Ureter (tissue), 1 donor: ENCODE results near the gene WNT2. TPM values are rescaled to one million over a fixed set of nuclear protein-coding genes. Genes with fewer than 3 reads are reported as not detected.
"Not testable (repeated sequence)": the region's sequence is repeated elsewhere in the genome, so short reads cannot be mapped to it uniquely, and the experiment has no call there.

Source experiments
- DNase-seq: peaks from one replicate; pipeline ENCODE4 v3.0.0-alpha.2; 2020; ENCODE audit warnings: low spot score
- total RNA-seq: library from RNA; stranded (reverse); gene quantifications from one replicate; pipeline ENCODE4 v1.2.4, GENCODE V29; 2023
- donor health status: DM: yes; HTN: yes; CAD: no.

WNT2 gene
- total RNA-seq, 1 donor from 2014 or later: 2.2 TPM

DNA sequence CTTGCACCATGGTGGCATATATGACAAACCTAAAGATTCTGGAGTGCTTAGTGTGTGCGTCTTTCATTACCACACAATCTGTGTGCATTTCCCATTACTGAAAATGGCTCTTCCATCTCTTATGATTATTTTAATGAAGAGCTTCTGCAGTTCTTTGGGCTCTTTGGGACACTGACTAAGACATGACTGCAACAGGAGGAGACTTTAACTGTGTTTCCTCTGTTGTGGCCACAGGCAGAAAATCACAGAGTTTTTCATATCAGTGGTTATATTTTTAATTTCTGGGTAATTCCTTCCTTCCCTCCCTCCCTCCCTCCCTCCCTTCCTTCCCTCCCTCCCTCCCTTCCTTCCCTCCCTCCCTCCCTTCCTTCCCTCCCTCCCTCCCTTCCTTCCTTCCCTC is 58.1 kb downstream of the WNT2 start:
- no peak for DNase-seq

GRCh38 chr7:117262546-117262945 is 60.3 kb downstream of the WNT2 start:
- no peak for DNase-seq

DNA sequence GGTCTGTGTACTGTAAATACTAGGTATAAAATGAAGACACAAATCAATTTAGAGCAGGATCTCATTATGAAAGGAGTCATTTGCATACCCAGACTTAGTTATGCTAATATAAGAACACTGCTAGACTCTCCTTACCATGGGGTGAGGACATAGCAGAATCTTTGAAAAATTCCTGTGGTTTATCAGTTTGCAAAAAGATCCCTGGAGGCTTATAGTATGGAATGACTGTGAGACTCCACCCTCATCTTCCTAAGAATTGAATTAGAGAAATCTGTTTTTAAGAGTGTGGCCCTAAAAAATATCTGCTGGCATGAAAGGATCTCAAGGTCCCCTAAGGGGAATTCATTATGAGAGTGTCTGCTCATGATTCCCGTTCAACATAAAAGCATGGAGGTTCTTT is 63.2 kb downstream of the WNT2 start:
- no peak for DNase-seq

DNA sequence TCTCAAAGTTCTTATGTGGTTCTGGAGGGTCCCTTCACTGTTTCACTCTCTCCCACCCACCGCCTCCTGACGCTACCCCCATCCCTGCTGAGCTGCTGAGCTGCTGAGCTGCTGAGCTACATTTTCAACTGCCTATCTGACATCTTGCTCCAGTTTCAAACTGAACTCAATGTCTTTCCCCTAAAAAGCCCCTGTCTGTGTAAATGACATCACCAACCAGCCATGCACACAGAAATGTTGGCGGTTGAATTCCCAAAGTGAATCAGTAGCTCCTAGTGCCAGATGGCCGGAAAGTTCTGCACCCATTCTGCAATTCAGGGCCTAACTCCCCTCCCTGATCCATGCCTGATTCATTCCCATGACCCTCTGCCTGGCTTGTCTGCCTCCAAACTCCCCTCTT is 71.2 kb downstream of the WNT2 start:
- no peak for DNase-seq

- no peak for DNase-seq
Observed at GRCh38 chr7:117250801-117251200, 72.1 kb downstream of the WNT2 start.

- no peak for DNase-seq
Observed at GRCh38 chr7:117250245-117250644, 72.6 kb downstream of the WNT2 start.

GRCh38 chr7:117249696-117250095 is 73.2 kb downstream of the WNT2 start:
- DNase-seq: no peak

- no peak for DNase-seq
Observed at GRCh38 chr7:117248829-117249228, 74.0 kb downstream of the WNT2 start.

GRCh38 chr7:117247809-117248208 is 75.0 kb downstream of the WNT2 start:
- DNase-seq: no peak

DNA sequence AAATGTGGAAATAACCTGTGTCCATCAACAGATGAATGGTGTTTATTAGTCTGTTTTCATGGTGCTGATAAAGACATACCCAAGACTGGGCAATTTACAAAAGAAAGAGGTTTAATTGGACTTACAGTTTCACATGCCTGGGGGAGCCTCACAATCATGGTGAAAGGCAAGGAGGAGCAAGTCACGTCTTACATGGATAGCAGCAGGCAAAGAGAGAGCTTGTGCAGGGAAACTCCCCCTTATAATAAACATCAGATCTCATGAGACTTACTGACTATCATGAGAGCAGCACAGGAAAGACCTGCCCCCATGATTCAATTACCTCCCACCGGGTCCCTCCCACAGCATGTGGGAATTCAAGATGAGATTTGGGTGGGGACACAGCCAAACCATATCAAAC is 77.2 kb downstream of the WNT2 start:
- DNase-seq: not testable (repeated sequence)

DNA sequence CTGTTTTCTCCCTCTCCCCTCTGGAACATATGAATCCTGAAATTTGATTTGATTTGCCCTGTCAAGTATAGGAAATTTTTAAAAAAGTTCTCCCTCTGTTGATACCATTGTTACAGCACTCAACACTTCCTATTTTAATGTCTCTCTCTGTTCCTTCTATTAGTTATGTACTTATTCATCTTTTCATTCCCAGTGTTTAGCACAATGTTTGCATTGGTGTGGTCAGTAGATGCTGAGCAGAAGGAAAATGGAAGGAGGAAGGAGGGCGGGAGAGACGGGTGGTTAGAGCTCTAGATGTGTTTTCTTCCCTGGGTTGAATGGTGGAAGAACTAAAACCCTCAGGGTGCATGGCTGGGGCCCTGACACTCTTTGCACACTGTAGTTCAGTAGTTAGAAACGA is 79.5 kb downstream of the WNT2 start:
- no peak for DNase-seq

DNA sequence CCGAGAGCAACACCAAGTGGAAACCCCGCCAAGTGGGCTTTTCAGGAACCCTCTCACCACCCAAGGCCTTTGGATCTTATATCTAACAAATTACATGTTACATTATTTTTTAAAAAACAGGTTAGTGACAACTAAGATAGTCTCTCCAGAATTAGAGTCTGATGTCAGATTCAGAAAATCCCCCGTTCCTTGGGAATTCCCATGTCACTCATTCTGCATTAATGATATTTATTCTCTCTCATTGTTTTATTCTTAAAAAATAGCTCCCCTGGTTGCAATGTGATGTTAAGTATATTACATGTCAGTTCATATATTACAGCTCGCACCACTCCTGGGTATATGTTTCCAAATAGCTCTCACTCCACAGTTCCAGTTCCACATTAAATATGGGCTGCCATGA is 81.8 kb downstream of the WNT2 start:
- no peak for DNase-seq

GRCh38 chr7:117238937-117239336 is 83.9 kb downstream of the WNT2 start:
- DNase-seq: no peak

DNA sequence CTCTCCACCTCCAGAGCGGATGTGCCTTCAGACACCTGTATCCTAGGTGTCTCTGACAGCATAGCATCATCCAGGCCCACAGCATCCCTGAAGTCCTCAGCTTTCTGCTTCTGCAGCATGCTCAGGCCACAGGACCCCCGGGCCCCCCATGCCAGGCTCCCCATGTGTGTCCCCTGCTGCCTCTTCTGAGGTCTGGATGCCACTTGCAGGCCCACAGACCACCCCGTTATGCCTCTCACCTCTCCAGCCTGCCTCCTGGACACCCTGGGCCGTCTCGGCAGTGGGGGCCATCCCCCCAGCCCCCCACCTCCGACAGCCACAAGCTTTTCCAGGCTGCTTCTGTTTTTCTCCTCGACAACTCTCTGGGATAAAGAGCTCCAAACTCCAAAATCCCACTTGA is 84.4 kb downstream of the WNT2 start:
- no peak for DNase-seq

GRCh38 chr7:117237646-117238045 is 85.2 kb downstream of the WNT2 start:
- no peak for DNase-seq

DNA sequence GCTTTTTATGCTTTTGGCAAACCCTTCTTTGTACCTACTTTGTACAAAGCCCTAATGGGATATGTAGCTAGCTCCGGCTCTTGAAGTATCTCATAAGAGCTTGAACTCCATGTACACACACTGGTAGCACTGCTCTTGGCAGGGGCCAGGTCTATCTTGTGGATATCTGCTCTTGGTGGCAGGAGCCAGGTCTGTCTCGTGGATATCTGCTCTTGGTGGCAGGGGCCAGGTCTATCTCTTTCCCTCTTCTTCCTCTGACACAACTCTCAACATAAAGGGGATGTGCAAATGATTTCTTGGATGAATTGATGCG is 91.9 kb downstream of the WNT2 start:
- DNase-seq: no peak

GRCh38 chr7:117230276-117231046 is 92.4 kb downstream of the WNT2 start:
- no peak for DNase-seq

DNA sequence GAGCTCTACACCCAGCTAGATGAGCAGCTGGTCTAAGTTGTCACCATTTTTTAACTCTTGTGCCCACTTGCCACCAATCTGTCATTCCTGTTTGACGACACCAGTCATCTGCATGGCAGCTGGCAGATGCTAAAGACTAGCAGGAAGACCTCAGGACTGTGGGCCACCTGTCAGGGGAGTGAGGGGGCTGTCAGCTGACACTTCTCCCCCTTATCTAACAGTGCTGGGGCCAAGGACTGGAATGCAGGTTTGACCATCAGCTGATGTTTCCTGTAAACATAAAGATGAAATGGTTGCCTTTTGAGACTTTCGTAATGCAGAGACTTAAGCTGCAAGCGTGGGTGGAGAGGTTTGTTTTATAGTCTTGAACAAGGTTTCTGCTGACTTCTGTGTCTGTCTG is 93.5 kb downstream of the WNT2 start:
- no peak for DNase-seq

DNA sequence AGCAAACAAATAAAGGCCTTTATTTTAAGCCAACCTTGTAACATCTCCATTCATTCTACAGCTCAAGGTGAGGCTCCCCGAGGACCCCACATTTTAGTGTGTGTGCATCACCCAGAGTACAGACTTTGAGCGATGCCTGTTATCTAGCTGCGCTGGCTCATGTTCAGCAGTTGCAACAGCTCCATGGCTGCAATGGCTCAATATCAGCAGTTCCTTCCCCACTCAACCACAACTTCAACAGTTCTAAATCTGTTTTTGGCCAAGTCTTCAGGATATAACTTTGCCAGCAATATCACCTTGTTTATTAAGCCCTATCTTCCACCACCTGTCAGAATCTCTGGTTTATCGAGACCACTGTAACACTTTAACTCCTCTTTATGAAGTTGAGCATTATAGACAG is 95.8 kb downstream of the WNT2 start:
- DNase-seq: no peak

DNA sequence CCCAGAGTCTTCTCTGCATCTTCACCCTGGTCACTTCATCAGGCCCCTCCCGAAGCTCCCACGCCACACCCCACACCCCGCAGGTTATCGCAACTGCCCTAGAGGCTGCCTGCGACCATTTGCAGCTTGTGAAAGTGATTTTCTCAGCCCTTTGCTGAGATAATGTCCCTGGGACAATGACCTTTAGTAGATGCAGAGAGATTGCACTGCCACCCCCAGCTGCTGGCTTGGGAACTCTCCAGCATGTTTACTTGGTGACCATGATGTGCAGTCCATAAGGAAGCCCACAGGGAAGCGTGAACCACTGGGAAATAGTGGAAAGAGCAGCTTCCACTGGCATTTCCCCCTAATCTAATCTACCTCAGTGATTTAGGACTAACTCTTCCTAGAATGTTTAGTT is 97.3 kb downstream of the WNT2 start:
- DNase-seq: no peak
